VCaP (cell line): Measurements from ENCODE around the gene TNFRSF4.
"Not testable (repeated sequence)": the region's sequence is repeated elsewhere in the genome, so short reads cannot be mapped to it uniquely, and the experiment has no call there.

Experiments
- H3K27ac ChIP-seq: fragments of 450-650 bp; 2 replicates; pipeline ENCODE4 v1.5.1; 2017
- TF ChIP-seq, protein P1 (sequence below): fragments of 450-650 bp; conservative IDR thresholded peaks from 2 replicates; pipeline ENCODE4 v1.5.1; 2017; ENCODE audit warnings: mild to moderate bottlenecking, moderate library complexity

The TNFRSF4 gene

DNA sequence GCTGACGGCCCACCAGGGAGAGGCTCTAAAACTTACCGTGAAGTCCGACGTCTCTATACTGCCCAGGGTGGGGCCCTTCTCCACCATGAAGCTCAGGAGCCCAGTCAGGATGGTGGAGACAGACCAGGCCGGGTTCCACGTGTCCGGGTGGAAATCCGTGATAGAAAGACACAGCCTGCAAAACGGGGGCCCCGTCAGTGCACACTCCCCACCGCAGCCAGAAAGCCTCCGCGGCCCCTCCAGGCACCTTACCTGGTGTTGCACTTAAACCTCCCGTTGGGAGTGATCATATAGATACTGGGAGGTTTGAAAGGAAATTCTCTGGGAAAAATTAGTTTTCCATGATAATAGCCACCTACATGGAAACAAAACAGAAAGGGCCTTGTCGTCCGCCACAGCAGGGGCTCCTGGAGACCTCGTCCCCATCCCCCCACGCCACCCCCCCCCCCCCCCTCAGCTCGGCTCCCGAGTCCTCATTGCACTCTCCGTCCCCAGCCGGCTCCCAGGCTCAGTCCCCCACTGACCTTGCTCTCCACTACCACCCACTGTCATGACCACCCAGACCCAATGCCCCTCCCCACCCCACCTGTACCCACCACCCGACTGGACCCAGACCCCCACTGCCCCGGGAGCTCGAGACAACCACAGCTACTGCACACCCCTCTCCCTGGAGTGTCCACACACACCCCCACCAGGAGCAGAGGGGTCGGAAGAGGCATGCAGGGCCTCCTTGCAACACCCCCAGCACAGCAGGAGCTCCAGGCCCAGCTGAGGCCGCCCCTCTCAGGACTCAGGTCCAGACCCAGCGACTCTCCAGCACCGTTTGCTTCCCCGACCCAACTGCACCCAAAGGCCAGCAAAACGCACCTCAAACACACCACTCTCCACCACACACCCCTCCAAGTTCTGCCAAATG is 43.3 kb upstream of the TNFRSF4 start:
- TF ChIP-seq, protein P1, sequence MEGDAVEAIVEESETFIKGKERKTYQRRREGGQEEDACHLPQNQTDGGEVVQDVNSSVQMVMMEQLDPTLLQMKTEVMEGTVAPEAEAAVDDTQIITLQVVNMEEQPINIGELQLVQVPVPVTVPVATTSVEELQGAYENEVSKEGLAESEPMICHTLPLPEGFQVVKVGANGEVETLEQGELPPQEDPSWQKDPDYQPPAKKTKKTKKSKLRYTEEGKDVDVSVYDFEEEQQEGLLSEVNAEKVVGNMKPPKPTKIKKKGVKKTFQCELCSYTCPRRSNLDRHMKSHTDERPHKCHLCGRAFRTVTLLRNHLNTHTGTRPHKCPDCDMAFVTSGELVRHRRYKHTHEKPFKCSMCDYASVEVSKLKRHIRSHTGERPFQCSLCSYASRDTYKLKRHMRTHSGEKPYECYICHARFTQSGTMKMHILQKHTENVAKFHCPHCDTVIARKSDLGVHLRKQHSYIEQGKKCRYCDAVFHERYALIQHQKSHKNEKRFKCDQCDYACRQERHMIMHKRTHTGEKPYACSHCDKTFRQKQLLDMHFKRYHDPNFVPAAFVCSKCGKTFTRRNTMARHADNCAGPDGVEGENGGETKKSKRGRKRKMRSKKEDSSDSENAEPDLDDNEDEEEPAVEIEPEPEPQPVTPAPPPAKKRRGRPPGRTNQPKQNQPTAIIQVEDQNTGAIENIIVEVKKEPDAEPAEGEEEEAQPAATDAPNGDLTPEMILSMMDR: no peak
- H3K27ac ChIP-seq: no peak overlapping the region

DNA sequence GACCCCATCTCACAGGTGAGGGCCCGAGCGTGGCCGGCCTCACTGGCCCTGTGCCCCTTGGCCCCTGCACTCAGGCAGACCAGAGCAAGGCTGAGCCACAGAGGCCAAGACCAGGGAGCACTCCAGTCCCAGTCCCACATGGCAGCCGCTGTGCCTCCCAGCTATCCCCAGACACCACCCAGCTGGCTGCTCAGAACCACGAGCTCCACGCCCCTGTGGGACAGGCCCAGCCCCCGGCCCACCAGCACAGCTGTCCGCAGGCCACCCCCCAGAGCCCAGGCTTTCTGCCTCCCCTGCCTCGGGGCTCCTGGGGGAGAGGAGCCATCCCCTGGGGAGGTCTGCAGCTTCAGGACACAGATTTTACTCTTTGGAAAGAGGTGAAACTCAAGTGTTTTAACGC is 41.7 kb upstream of the TNFRSF4 start:
- peak overlapping the region; percentile 13; the same call in 1 of the 2 replicates for H3K27ac ChIP-seq
- TF ChIP-seq, protein P1: no peak

DNA sequence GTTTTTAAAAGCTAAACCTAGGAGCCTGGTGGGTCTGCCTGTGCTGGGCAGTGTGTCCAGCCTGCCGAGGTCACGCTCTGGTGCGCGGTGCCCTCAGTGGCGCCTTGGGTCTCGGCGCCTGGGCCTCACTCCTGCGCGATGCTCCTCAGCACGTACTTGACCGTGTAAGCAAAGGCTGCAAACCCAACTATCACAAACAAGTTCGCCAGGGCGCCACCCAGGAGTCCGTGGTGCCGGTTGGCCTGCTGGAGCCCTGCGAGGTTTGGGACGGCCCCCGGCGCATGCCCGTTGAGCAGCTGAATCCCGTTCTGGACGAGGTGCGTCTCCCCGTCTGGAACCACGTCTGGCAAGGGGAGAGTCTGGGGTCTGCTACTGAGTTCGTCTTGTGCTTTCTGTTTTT is 41.1 kb upstream of the TNFRSF4 start:
- H3K27ac ChIP-seq: peak overlapping the region; percentile 13
- TF ChIP-seq, protein P1: no peak

DNA sequence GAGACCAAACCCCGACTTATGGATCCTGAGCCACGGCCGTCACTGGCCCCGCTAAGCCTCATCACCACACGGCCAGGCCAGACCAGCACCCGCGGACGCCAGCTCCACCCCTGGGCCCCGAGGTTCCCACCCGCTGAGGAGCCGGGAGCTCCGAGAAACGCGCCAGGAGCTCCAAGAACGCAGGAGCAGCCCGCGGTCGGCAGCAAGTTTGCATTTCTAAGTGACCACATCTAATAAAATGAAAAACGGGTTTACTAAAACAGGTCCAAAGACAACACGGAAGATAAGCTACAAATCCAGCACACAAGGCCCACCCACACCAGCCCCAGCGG is 40.7 kb upstream of the TNFRSF4 start:
- TF ChIP-seq, protein P1: no peak
- peak overlapping the region; percentile 13 for H3K27ac ChIP-seq

DNA sequence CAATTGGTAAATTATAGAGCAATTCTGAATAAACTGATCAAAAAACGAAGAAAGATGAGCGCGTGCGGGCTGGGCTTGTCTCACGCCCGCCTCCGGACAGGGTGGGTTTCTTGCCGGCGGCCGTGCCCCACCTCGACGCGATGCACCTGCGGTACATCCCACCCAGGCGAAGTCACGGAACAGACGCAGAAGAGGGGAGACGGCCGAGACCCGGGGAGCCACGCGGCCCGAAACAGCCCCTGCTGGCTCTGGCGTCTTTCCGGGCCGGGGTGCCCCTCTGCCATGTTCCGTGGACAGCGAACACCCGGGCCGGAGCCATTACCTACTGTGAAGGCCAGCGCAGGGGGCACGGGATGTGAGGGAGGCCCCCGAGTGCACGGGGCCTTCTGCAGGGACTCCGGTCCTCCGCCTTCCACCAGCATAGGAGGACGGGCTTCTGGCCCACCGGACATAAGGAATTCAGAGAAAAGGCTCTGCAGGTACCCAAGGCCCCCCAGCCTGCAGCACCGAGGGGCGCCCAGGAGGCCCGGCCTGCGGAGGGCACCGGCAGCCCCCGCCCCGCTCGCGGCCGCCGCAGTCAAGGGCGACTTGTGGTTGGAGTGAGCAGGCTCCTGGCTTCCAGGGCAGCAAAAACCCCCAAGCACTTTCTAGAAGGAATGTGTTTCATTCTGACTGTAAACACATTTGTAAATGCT is 40.2 kb upstream of the TNFRSF4 start:
- TF ChIP-seq, protein P1: no peak
- no peak overlapping the region; the same call in 1 of the 2 replicates for H3K27ac ChIP-seq

DNA sequence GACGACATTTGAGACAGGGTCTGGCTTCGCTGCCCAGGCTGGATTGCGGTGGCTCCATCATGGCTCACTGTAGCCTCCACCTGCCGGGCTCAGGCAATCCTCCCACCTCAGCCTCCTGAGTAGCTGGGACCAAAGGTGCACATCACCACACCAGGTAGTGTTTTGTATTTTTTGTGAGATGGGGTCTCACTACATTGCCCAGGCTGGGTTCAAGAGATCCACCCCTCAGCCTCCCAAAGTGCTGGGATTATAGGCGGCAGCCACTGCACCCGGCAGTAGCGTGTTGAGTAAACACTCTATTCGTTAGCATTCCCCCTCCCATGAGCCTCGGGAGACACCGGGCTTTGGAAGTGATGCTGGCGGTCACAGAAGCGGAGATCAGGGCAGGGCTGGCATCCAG is 39.4 kb upstream of the TNFRSF4 start:
- no peak overlapping the region for H3K27ac ChIP-seq
- TF ChIP-seq, protein P1: no peak

DNA sequence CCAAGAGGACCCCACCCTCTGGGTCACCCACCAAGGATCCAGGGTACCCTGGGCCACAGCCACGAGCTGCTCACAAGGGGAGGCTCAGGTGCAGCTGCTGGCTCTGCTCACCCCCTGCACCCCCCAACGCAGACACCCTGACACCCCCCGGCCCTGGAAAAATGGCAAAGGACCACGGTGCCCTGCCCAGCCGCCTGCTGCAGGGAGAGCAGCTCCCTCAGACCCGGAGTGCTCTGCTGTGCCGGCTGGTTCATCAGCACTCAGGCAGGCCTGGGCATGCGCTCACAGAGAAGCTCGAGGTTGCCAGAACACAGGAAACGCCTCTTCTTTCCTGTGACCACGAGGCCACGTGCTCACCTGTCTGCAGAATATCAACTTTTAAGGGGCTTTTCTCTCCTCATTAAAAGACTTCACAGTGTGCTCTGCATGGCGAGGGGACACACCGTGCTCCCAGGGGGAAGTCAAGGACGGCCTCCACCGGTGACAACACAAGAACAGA is 36.9 kb upstream of the TNFRSF4 start:
- peak overlapping the region; percentile 18; the same call in 1 of the 2 replicates for H3K27ac ChIP-seq
- TF ChIP-seq, protein P1: no peak

DNA sequence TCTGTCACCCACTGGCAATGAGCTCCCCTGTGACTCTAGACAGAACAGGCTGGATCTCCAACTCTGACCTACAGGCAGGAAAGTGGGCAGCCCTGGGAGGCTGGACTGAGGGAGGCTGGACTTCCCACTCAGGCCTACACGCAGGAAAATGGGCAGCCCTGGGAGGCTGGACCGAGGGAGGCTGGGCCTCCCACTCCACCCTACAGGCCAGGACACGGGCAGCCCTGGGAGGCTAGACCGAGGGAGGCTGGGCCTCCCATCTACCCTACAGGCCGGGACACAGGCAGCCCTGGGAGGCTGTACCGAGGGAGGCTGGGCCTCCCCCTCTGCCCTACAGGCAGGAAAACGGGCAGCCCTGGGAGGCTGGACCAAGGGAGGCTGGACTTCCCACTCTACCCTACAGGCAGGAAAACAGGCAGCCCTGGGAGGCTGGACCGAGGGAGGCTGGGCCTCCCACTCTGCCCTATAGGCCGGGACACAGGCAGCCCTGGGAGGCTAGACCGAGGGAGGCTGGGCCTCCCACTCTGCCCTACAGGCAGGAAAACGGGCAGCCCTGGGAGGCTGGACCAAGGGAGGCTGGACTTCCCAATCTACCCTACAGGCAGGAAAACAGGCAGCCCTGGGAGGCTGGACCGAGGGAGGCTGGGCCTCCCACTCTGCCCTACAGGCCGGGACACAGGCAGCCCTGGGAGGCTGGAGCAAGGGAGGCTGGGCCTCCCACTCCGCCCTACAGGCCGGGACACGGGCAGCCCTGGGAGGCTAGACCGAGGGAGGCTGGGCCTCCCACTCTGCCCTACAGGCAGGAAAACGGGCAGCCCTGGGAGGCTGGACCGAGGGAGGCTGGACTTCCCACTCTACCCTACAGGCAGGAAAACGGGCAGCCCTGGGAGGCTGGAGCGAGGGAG is 34.3 kb upstream of the TNFRSF4 start:
- not testable (repeated sequence) for H3K27ac ChIP-seq
